HCT116 (cell line): ENCODE measurements around the gene EPHA6. TPM values are rescaled to one million over a fixed set of nuclear protein-coding genes. Genes with fewer than 3 reads are reported as not detected.

Source experiments
- ATAC-seq: fragments of 200-7000 bp; cut with Tn5 transposase; 2 replicates; pipeline ENCODE4 v1.9.1; 2020; ENCODE audit warnings: mild to moderate bottlenecking, moderate library complexity
- BruUV-seq: library from RNA; stranded (reverse); fragments of 400-500 nt; replicated peaks from 2 replicates; lab custom pipeline; 2021; lab: Mats Ljungman, UMichigan
- CTCF ChIA-PET: fragments of 300-600 bp; sonication (Branson Sonifier 250); formaldehyde crosslinking; loops from one replicate; lab custom pipeline; 2021; ENCODE audit warnings: antibody characterized with exemption; lab: Charles Lee
- POLR2A ChIA-PET: fragments of 300-600, 350-600 bp; sonication (Branson Sonifier 250); formaldehyde crosslinking; loops from one replicate; lab custom pipeline; 2021; ENCODE audit warnings: antibody characterized with exemption; lab: Charles Lee
- RAD21 ChIA-PET, 2 experiments: fragments of 300-600 bp; sonication (Branson Sonifier 250); formaldehyde crosslinking; loops; one replicate each; lab custom pipeline; 2023; ENCODE audit warnings: low total read pairs in 2 of 2; ENCODE audit not compliant: uncharacterized antibody in 2 of 2, unreplicated experiment in 2 of 2, low non-redundant PET in 1 of 2; lab: Charles Lee
- DNase-seq: peaks from one replicate; pipeline ENCODE4 v3.0.0-alpha.2; 2010; ENCODE audit warnings: low read depth, low spot score
- H2AFZ ChIP-seq: fragments of 200-600 bp; shearing (Covaris generic), sonication (generic); 2 replicates; pipeline ENCODE4 v1.6.1; 2017; ENCODE audit warnings: low read depth, mixed run types, mixed read lengths, antibody characterized with exemption, low read length; ENCODE audit not compliant: poor library complexity, severe bottlenecking
- H3K27ac ChIP-seq: 2 replicates; pipeline ENCODE4 v1.5.1; 2012; ENCODE audit warnings: low read depth, low read length
- H3K27me3 ChIP-seq: fragments of 200-600 bp; sonication (generic); 2 replicates; pipeline ENCODE4 v1.6.1; 2016; ENCODE audit warnings: mixed run types, low read length, mixed read lengths; ENCODE audit not compliant: insufficient read depth
- H3K36me3 ChIP-seq, 2 experiments: fragments of 200-500 bp in 1 of 2; fragments of 200-600 bp in 1 of 2; sonication (Bioruptor generic) in 1 of 2; sonication (generic) in 1 of 2; 2 replicates each; pipeline versions ENCODE4 v1.5.1 to v1.6.1; 2014 to 2016; ENCODE audit warnings: low read length in 2 of 2, inconsistent platforms in 1 of 2, mixed read lengths in 1 of 2, mixed run types in 1 of 2; ENCODE audit not compliant: insufficient read depth in 2 of 2, control insufficient read depth in 1 of 2
- H3K4me1 ChIP-seq, 2 experiments: fragments of 200-600 bp in 1 of 2; sonication (generic) in 1 of 2; 2 replicates each; pipeline versions ENCODE4 v1.5.1 to v1.6.1; 2012 to 2017; ENCODE audit warnings: low read length in 2 of 2, inconsistent platforms in 1 of 2, mild to moderate bottlenecking in 1 of 2, mixed read lengths in 1 of 2, mixed run types in 1 of 2, moderate library complexity in 1 of 2; ENCODE audit not compliant: insufficient read depth in 2 of 2, control insufficient read depth in 1 of 2
- H3K4me2 ChIP-seq: fragments of 200-600 bp; sonication (generic); 2 replicates; pipeline ENCODE4 v1.6.1; 2017; ENCODE audit warnings: mixed run types, low read length, mixed read lengths
- H3K4me3 ChIP-seq, 2 experiments: fragments of 200-600 bp in 1 of 2; sonication (generic) in 1 of 2; replicated peaks in 1 of 2; 2 replicates each; pipeline ENCODE4 v1.5.1; 2011 to 2016; ENCODE audit warnings: low read length in 2 of 2, control low read depth in 1 of 2, low read depth in 1 of 2, mild to moderate bottlenecking in 1 of 2, mixed read lengths in 1 of 2, mixed run types in 1 of 2
- H3K79me2 ChIP-seq: fragments of 200-600 bp; sonication (generic); 2 replicates; pipeline ENCODE4 v1.6.1; 2017; ENCODE audit warnings: mild to moderate bottlenecking, mixed run types, low read length, moderate library complexity, mixed read lengths; ENCODE audit not compliant: insufficient read depth
- H3K9ac ChIP-seq: fragments of 200-600 bp; sonication (generic); 2 replicates; pipeline ENCODE4 v1.6.1; 2016; ENCODE audit warnings: low read length, mixed read lengths
- H3K9me2 ChIP-seq: fragments of 200-600 bp; sonication (generic), shearing (Covaris generic); 2 replicates; pipeline ENCODE4 v1.6.1; 2017; ENCODE audit warnings: mixed run types, mild to moderate bottlenecking, moderate library complexity; ENCODE audit not compliant: insufficient read depth
- H3K9me3 ChIP-seq, 2 experiments: fragments of 200-500 bp in 1 of 2; fragments of 200-600 bp in 1 of 2; sonication (Bioruptor generic) in 1 of 2; sonication (generic) in 1 of 2; 2 replicates each; pipeline ENCODE4 v1.6.1; 2014 to 2017; ENCODE audit warnings: low read length in 2 of 2, mixed read lengths in 2 of 2, inconsistent platforms in 1 of 2, low read depth in 1 of 2, mild to moderate bottlenecking in 1 of 2, mixed run types in 1 of 2, moderate library complexity in 1 of 2; ENCODE audit not compliant: control insufficient read depth in 1 of 2, insufficient read depth in 1 of 2
- H4K20me1 ChIP-seq: fragments of 200-600 bp; sonication (generic), shearing (Covaris generic); 2 replicates; pipeline ENCODE4 v1.6.1; 2017; ENCODE audit warnings: mixed run types, mild to moderate bottlenecking, moderate library complexity; ENCODE audit not compliant: insufficient read depth
- CBX3 ChIP-seq: IDR thresholded peaks from 2 replicates; pipeline ENCODE4 v1.6.1; 2012; ENCODE audit warnings: low read depth
- CEBPB ChIP-seq: IDR thresholded peaks from 2 replicates; pipeline ENCODE4 v1.6.1; 2012; ENCODE audit warnings: low read depth
- CTCF ChIP-seq, 3 experiments: fragments of 200-600 bp in 1 of 3; sonication (generic) in 1 of 3; IDR thresholded peaks in 2 of 3; conservative IDR thresholded peaks in 1 of 3; 2 replicates each; pipeline ENCODE4 v1.5.1; 2012 to 2017; ENCODE audit warnings: low read depth in 2 of 3, low read length in 2 of 3, antibody characterized with exemption in 1 of 3, borderline replicate concordance in 1 of 3, control low read depth in 1 of 3, mild to moderate bottlenecking in 1 of 3, mixed read lengths in 1 of 3, mixed run types in 1 of 3, moderate library complexity in 1 of 3; ENCODE audit not compliant: insufficient read depth in 1 of 3
- POLR2AphosphoS5 ChIP-seq: IDR thresholded peaks from 2 replicates; pipeline ENCODE4 v1.6.1; 2011; ENCODE audit warnings: mild to moderate bottlenecking, low read depth, low read length, moderate library complexity
- RAD21 ChIP-seq: IDR thresholded peaks from 2 replicates; pipeline ENCODE4 v1.6.1; 2012; ENCODE audit warnings: low read depth, mild to moderate bottlenecking
- SP1 ChIP-seq: IDR thresholded peaks from 2 replicates; pipeline ENCODE4 v1.6.1; 2012; ENCODE audit warnings: low read depth
- SRF ChIP-seq: IDR thresholded peaks from 2 replicates; pipeline ENCODE4 v1.6.1; 2012; ENCODE audit warnings: low read depth
- YY1 ChIP-seq: IDR thresholded peaks from 2 replicates; pipeline ENCODE4 v1.6.1; 2011; ENCODE audit warnings: low read length, low read depth, moderate library complexity, mild to moderate bottlenecking; ENCODE audit not compliant: insufficient replicate concordance; ENCODE audit errors: extremely low read depth
- ZBTB33 ChIP-seq: IDR thresholded peaks from 2 replicates; pipeline ENCODE4 v1.6.1; 2011; ENCODE audit warnings: mild to moderate bottlenecking, low read length, moderate library complexity; ENCODE audit not compliant: insufficient replicate concordance; ENCODE audit errors: extremely low read depth
- ZNF274 ChIP-seq: fragments of 200-500 bp; sonication (Bioruptor generic); IDR thresholded peaks from 2 replicates; pipeline ENCODE4 v1.6.1; 2014; ENCODE audit warnings: mild to moderate bottlenecking, low read depth, low read length, inconsistent platforms
- intact Hi-C: fragments of 100-400 bp; cut with micrococcal nuclease; formaldehyde crosslinking; loops from 2 replicates; pipeline ENCODE4 v1.10.0; 2022
- total RNA-seq: library from RNA; stranded (reverse); gene quantifications from one replicate; pipeline ENCODE4 v1.2.1, GENCODE V29; 2021; ENCODE audit not compliant: unreplicated experiment
- TF ChIP-seq, protein P1 (sequence below): IDR thresholded peaks from 2 replicates; pipeline ENCODE4 v1.6.1; 2012
- TF ChIP-seq, protein P2 (sequence below): IDR thresholded peaks from 2 replicates; pipeline ENCODE4 v1.6.1; 2012; ENCODE audit warnings: low read depth

The EPHA6 gene
- total RNA-seq, 1 experiment from 2014 or later = not detected

GRCh38 chr3:97291901-97292300, 477.5 kb downstream of the EPHA6 start:
- Histone ChIP-seq H3K9me2 (no peaks in the 10 kb centered on the region), H4K20me1 (no peaks in the 10 kb centered on the region), H3K4me1 (no peaks in the 10 kb centered on the region), H3K9ac (no peak overlapping the region), H2AFZ (no peak overlapping the region), H3K27ac (no peak overlapping the region), H3K36me3 (no peaks in the 10 kb centered on the region), H3K4me3 (no peak overlapping the region), H3K4me2 (no peak overlapping the region), H3K27me3 (no peaks in the 10 kb centered on the region), H3K79me2 (no peaks in the 10 kb centered on the region), H3K9me3 (peaks cover 4 to 14% of the 10 kb centered on the region in 2 experiments; a peak in 2 of 4 replicates)
- POLR2A ChIA-PET = no interaction called here
- CTCF ChIA-PET = no interaction called here
- intact Hi-C loops = no loop called here
- no TSS peak for BruUV-seq
- RAD21 ChIA-PET = no interaction called here
- no peak for DNase-seq
- ATAC-seq = no peak
- TF ChIP-seq, protein P1, sequence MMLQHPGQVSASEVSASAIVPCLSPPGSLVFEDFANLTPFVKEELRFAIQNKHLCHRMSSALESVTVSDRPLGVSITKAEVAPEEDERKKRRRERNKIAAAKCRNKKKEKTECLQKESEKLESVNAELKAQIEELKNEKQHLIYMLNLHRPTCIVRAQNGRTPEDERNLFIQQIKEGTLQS = no peak
- TF ChIP-seq SRF = no peak
- no peak for TF ChIP-seq CBX3
- no peak for TF ChIP-seq SP1
- TF ChIP-seq RAD21 = no peak
- no peak for TF ChIP-seq ZNF274
- no peak for TF ChIP-seq ZBTB33

DNA sequence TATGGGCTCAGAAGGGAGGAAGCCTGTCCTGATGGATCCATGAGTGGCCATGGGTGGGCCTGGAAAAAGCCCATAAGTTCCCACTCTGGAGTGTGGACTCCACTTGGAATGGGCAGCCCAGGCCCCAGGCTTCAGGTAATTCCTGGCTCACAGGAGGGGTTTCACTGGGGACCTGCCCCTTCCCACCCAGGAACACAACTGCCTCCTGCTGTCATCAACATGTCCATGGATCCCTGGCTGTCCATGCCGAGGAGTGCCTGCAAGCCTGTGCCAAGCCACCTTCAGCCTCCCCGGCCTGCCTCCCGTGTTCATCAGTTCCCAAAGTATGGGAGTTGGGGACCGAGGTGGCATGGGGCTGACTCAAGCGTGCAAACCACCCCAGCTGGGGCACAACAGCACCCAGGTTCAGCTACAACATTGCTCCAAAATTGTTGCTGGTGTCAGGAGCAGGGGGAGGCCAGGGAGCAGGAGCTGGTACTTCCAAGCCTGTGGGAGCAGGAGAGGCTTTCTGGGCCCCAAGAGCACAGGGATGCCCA, 479.3 kb downstream of the EPHA6 start:
- Histone ChIP-seq H3K9me2 (no peaks in the 10 kb centered on the region), H3K9ac (no peak overlapping the region), H3K9me3 (peaks cover 4 to 13% of the 10 kb centered on the region in 2 experiments; a peak in 2 of 4 replicates), H3K4me3 (no peak overlapping the region), H3K4me2 (no peak overlapping the region), H3K27ac (no peak overlapping the region), H4K20me1 (no peaks in the 10 kb centered on the region), H3K36me3 (no peaks in the 10 kb centered on the region), H3K27me3 (no peaks in the 10 kb centered on the region), H3K4me1 (no peaks in the 10 kb centered on the region), H3K79me2 (no peaks in the 10 kb centered on the region), H2AFZ (no peak overlapping the region)
- ChIA-PET POLR2A (no interaction called here), CTCF (no interaction called here), RAD21 (no interaction called here)
- BruUV-seq = no TSS peak
- DNase-seq (no peak), ATAC-seq (no peak)
- intact Hi-C loops = no loop called here
- TF ChIP-seq ZNF274 (no peak), CEBPB (no peak), CTCF (IDR thresholded peaks at IDR 0.05 in 2 of 3, conservative IDR thresholded peaks at IDR 0.05 in 1 of 3; ENCODE audit: borderline replicate concordance in 1 of 3, insufficient read depth in 1 of 3, low read depth in 2 of 3, low read length in 2 of 3) (no peak), YY1 (no peak), POLR2AphosphoS5 (no peak), RAD21 (no peak)
- TF ChIP-seq, protein P2, sequence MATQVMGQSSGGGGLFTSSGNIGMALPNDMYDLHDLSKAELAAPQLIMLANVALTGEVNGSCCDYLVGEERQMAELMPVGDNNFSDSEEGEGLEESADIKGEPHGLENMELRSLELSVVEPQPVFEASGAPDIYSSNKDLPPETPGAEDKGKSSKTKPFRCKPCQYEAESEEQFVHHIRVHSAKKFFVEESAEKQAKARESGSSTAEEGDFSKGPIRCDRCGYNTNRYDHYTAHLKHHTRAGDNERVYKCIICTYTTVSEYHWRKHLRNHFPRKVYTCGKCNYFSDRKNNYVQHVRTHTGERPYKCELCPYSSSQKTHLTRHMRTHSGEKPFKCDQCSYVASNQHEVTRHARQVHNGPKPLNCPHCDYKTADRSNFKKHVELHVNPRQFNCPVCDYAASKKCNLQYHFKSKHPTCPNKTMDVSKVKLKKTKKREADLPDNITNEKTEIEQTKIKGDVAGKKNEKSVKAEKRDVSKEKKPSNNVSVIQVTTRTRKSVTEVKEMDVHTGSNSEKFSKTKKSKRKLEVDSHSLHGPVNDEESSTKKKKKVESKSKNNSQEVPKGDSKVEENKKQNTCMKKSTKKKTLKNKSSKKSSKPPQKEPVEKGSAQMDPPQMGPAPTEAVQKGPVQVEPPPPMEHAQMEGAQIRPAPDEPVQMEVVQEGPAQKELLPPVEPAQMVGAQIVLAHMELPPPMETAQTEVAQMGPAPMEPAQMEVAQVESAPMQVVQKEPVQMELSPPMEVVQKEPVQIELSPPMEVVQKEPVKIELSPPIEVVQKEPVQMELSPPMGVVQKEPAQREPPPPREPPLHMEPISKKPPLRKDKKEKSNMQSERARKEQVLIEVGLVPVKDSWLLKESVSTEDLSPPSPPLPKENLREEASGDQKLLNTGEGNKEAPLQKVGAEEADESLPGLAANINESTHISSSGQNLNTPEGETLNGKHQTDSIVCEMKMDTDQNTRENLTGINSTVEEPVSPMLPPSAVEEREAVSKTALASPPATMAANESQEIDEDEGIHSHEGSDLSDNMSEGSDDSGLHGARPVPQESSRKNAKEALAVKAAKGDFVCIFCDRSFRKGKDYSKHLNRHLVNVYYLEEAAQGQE = no peak
